Coronary artery (tissue), 2 donors: ENCODE results near the gene LARP4B.

Source experiments
- DNase-seq: peaks from one replicate; pipeline ENCODE4 v3.0.0-alpha.2; 2017; ENCODE audit warnings: low spot score
- H3K27ac ChIP-seq, 2 donors: fragments of 200-600 bp; sonication (generic); one replicate each; pipeline ENCODE4 v1.5.1; 2016 to 2019
- H3K4me3 ChIP-seq: fragments of 200-600 bp; sonication (generic); 2 replicates; pipeline ENCODE4 v1.5.1; 2016; ENCODE audit warnings: mild to moderate bottlenecking, moderate library complexity
- TF ChIP-seq, protein P1 (sequence below): fragments of 200-600 bp; sonication (generic); IDR thresholded peaks from one replicate; pipeline ENCODE4 v1.5.1; 2019; ENCODE audit warnings: antibody characterized with exemption

Gene LARP4B

DNA sequence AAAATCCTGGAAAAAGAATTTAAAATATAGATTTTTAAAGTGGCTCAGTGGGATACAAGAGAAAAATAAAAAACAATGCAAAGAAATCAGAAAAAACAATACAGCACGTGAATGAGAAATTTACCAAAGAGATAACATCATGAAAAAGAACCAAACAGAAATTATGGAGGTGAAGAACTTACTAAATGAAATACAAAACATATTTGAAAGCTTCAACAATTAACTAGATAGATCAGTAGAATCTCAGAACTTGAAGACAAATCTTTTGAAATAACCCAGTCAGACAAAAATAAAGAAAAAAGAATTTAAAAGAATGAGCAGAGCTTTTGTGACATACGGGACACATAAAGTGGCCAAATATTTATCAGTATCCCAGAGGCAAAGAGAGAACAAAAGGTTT lies 170.9 kb downstream of the LARP4B start:
- no peak for DNase-seq
- no peak overlapping the region for H3K27ac ChIP-seq
- TF ChIP-seq, protein P1, sequence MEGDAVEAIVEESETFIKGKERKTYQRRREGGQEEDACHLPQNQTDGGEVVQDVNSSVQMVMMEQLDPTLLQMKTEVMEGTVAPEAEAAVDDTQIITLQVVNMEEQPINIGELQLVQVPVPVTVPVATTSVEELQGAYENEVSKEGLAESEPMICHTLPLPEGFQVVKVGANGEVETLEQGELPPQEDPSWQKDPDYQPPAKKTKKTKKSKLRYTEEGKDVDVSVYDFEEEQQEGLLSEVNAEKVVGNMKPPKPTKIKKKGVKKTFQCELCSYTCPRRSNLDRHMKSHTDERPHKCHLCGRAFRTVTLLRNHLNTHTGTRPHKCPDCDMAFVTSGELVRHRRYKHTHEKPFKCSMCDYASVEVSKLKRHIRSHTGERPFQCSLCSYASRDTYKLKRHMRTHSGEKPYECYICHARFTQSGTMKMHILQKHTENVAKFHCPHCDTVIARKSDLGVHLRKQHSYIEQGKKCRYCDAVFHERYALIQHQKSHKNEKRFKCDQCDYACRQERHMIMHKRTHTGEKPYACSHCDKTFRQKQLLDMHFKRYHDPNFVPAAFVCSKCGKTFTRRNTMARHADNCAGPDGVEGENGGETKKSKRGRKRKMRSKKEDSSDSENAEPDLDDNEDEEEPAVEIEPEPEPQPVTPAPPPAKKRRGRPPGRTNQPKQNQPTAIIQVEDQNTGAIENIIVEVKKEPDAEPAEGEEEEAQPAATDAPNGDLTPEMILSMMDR = no peak
- H3K4me3 ChIP-seq = no peak overlapping the region

DNA sequence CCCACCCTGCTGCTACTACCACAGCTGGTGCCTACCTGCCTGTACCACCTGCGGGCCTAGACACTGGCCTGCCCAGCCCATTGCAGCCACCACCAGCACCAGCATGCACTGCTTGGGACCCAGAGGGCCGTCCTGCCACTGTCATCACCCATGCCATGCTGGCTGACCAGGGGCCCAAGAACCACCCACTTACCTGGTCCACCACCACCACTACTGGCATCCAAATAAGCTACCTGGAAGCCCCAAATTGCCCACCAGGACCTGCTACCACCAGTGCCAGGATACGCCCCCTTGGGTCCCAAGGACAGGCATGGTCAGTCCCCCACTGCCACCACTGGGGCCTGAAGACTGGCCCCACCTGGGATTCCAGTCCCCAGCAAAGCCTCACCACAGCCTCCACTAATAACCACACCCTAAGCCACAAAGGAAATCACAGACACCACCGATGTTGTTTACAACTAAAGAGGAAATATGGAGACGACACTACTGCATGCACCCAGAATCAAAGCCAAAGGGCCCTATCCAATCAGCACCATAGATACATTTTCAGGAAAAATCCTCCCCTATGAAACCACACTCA lies 171.5 kb downstream of the LARP4B start:
- H3K4me3 ChIP-seq = no peak overlapping the region
- TF ChIP-seq, protein P1 = no peak
- no peak overlapping the region for H3K27ac ChIP-seq
- no peak for DNase-seq
